Suppressor macrophage (primary cell): ENCODE results near the gene TCTN3.
"Not testable (repeated sequence)": the region's sequence is repeated elsewhere in the genome, so short reads cannot be mapped to it uniquely, and the experiment has no call there.

ENCODE experiments used
- DNase-seq, 4 experiments: peaks; one replicate each; pipeline ENCODE4 v3.0.0-alpha.2; 2020 to 2022

TCTN3 gene

DNA sequence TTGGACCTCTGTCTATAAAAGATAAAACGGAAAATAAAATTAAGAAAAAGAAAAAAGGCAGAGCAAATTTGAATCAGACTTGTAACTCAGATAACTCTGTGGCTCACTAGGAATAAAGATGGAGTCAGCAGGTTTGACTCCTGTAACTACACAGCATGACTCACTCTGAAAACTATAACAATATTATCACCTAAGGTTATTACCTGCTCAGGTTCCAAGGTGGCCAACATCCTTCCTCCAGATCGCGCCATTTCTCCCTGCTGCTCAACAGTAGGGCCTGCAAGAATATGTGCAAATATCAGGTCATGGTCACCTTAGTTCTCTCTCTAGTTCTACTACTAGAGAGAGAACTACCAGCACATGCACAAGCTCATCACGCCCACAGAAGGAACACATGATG, 67.2 kb downstream of the TCTN3 start:
- peak in 3 of 4 experiments; percentile 4 to 19 (median 10) for DNase-seq

DNA sequence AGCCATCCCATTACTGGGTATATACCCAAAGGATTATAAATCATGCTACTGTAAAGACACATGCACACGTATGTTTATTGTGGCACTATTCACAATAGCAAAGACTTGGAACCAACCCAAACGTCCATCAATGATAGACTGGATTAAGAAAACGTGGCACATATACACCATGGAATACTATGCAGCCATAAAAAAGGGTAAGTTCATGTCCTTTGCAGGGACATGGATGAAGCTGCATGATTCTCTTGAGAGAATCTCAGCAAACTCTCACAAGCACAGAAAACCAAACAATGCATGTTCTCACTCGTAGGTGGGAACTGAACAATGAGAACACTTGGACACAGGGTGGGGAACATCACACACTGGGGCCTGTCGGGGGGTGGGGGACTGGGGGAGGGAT, 73.3 kb downstream of the TCTN3 start:
- DNase-seq, result not testable (repeated sequence)

GRCh38 chr10:95618101-95618500, 75.6 kb downstream of the TCTN3 start:
- no peak for DNase-seq

DNA sequence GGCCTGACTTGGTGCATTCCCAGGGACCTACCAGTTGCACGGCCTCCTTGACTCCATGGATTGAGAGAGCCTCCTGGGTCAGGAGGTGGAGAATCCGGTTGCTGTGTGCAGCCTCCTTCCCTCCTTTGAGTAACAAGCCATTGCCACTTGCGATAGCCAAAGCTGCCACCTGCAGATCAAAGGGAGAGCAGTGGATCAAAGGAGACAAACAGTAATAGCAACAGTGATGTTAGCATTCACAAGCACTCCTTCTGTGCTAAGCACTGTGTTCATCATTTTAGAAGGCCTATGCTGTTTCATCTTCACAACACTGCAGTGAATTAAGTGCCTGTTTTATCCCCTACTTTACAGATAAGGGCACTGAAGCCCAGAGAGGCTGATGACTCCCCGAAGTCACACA, 77.3 kb downstream of the TCTN3 start:
- DNase-seq, result no peak
